Measurements from ENCODE around the gene PTPRD.
A peak's percentile ranks its signal among the peaks of the same experiment; 100 is the strongest.

Gene PTPRD

DNA sequence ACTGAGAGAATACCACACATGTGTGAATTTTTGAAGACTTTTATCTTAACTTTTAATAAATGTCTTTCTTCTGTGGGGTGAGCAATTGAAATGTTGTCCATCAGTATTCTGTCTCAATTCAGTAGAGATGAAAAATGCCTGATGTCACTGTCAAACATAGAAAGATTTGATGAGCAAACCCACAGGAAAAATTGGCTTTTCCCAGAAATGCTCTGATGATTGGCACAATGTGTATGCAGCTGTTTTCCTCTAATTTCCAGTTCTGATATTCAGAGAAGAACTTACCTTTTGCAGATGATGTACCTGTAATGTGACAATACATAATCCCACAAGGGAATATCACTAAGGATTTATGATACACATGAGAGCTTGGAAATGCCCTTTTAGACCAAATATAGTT, 340.0 kb downstream of the PTPRD start:
- no peak overlapping the region for H2AFZ ChIP-seq (ENCODE audit: low read depth)
- H3K4me1 ChIP-seq (ENCODE audit: low read depth, poor library complexity, severe bottlenecking): no peaks in the 10 kb centered on the region
- no peaks in the 10 kb centered on the region for H3K27me3 ChIP-seq (ENCODE audit: insufficient read depth, low read depth)
- H3K4me3 ChIP-seq (IDR thresholded peaks at IDR 0.05; ENCODE audit: insufficient read depth, low read depth, low read length): no peak overlapping the region
- no peak overlapping the region for H3K4me2 ChIP-seq
- TF ChIP-seq, protein P1, sequence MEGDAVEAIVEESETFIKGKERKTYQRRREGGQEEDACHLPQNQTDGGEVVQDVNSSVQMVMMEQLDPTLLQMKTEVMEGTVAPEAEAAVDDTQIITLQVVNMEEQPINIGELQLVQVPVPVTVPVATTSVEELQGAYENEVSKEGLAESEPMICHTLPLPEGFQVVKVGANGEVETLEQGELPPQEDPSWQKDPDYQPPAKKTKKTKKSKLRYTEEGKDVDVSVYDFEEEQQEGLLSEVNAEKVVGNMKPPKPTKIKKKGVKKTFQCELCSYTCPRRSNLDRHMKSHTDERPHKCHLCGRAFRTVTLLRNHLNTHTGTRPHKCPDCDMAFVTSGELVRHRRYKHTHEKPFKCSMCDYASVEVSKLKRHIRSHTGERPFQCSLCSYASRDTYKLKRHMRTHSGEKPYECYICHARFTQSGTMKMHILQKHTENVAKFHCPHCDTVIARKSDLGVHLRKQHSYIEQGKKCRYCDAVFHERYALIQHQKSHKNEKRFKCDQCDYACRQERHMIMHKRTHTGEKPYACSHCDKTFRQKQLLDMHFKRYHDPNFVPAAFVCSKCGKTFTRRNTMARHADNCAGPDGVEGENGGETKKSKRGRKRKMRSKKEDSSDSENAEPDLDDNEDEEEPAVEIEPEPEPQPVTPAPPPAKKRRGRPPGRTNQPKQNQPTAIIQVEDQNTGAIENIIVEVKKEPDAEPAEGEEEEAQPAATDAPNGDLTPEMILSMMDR (conservative IDR thresholded peaks at IDR 0.05; ENCODE audit: low read depth, low read length): no peak
- H3K27ac ChIP-seq: no peak overlapping the region
- no peaks in the 10 kb centered on the region for H3K79me2 ChIP-seq (ENCODE audit: insufficient read depth, low read depth)
- H3K36me3 ChIP-seq (ENCODE audit: insufficient read depth): no peaks in the 10 kb centered on the region
- no peak overlapping the region for H3K9ac ChIP-seq
- H4K20me1 ChIP-seq (ENCODE audit: insufficient read depth): no peaks in the 10 kb centered on the region

DNA sequence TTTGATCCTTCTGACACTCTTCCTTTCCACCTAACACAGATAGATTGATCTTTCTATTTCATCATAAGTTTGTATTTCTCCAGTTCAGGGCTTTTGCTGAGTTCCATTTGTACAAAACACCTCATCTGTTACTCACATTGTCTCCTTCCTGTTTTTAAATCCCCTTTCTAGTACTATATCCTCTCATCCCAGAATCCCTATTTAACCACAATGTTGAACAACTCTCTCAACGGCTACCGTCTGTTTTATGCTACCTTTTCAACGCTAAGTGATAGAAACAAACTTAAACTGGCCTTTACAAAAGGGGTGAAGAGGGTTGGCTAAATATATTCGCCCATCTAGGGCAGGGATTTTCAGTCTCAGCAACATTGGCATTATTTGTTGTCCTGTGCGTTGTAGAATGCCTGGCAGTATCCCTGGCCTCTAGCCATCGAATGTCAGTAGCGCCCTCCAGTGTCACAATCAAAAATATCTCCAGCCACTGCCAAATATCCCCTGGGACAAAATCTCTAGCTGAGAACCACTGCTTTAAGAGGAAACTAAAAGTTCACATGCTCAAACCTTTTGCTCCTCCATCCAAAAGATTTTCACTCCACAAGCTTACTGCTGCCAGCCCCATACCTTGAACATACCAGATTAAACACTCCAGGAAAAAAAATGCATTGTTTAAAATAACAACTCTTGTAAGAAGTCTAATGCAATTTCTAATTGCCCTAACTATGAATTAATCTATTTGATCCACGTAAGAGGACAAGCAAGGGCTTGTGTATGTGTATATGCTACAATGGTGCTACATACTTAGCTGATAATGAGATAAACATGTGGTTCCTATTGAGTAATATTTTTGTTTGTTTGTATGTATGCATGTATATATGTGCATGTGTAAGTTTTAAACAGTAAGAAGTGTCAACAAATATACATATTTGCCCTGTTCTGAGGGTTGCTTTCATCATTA, 344.0 kb downstream of the PTPRD start:
- no peak overlapping the region for H3K9ac ChIP-seq
- no peak overlapping the region for H3K4me2 ChIP-seq
- H3K27me3 ChIP-seq (ENCODE audit: insufficient read depth, low read depth): no peaks in the 10 kb centered on the region
- H3K27ac ChIP-seq: no peak overlapping the region
- H3K4me3 ChIP-seq (IDR thresholded peaks at IDR 0.05; ENCODE audit: insufficient read depth, low read depth, low read length): no peak overlapping the region
- no peaks in the 10 kb centered on the region for H3K4me1 ChIP-seq (ENCODE audit: low read depth, poor library complexity, severe bottlenecking)
- no peak overlapping the region for H2AFZ ChIP-seq (ENCODE audit: low read depth)
- TF ChIP-seq, protein P1 (conservative IDR thresholded peaks at IDR 0.05; ENCODE audit: low read depth, low read length): peak; percentile 24; the same call in 1 of the 2 replicates
- no peaks in the 10 kb centered on the region for H4K20me1 ChIP-seq (ENCODE audit: insufficient read depth)
- H3K79me2 ChIP-seq (ENCODE audit: insufficient read depth, low read depth): no peaks in the 10 kb centered on the region
- no peaks in the 10 kb centered on the region for H3K36me3 ChIP-seq (ENCODE audit: insufficient read depth)

DNA sequence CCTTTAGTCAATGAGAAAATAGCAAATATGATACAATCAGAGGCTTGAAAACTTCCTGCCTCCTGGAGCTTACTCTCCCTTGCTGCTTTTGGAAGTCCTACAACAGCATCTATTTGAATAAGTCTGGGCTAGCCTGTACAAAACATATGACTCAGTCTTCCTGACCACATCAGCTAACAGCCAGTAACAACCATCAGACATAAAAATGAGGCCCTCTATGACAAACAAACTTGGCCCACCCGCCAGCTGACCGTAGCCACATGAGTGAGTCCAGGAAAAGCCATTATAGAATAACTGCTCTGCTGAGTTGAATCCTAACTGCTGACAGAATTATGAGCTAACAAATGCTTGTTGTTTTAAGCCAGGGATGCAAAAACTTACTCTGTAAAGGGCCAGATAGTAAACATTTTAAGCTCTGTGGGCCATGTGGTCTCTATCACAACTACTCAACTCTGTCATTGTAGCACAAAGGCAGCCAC, 347.6 kb downstream of the PTPRD start:
- Histone ChIP-seq H3K4me2 (no peak overlapping the region), H3K4me1 (ENCODE audit: low read depth, poor library complexity, severe bottlenecking) (no peaks in the 10 kb centered on the region), H3K9ac (no peak overlapping the region), H3K4me3 (IDR thresholded peaks at IDR 0.05; ENCODE audit: insufficient read depth, low read depth, low read length) (no peak overlapping the region), H2AFZ (ENCODE audit: low read depth) (no peak overlapping the region), H3K27ac (no peak overlapping the region), H3K36me3 (ENCODE audit: insufficient read depth) (no peaks in the 10 kb centered on the region), H4K20me1 (ENCODE audit: insufficient read depth) (no peaks in the 10 kb centered on the region), H3K27me3 (ENCODE audit: insufficient read depth, low read depth) (no peaks in the 10 kb centered on the region), H3K79me2 (ENCODE audit: insufficient read depth, low read depth) (no peaks in the 10 kb centered on the region)
- TF ChIP-seq, protein P1 (conservative IDR thresholded peaks at IDR 0.05; ENCODE audit: low read depth, low read length): no peak

DNA sequence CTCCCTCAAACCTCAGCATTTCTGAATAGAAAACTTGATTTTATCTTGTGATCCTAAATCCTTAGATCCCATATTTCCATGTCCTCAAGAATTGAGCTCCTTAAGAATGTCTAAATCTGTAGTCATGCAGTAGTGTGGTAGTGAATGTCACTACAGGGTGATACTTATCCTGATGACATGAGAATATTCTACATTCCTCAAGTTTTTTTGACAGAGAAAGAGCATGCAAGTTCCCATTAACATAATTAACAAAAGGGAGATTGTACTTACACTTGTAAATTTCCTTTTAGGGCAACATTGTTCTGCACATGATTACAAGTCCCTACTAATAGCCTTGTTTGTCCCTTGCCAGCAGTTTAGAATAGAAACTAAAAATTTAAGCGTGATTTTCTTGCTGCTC, 352.3 kb downstream of the PTPRD start:
- H2AFZ ChIP-seq (ENCODE audit: low read depth): no peak overlapping the region
- TF ChIP-seq, protein P1 (conservative IDR thresholded peaks at IDR 0.05; ENCODE audit: low read depth, low read length): no peak
- H3K79me2 ChIP-seq (ENCODE audit: insufficient read depth, low read depth): no peaks in the 10 kb centered on the region
- H3K36me3 ChIP-seq (ENCODE audit: insufficient read depth): no peaks in the 10 kb centered on the region
- no peaks in the 10 kb centered on the region for H4K20me1 ChIP-seq (ENCODE audit: insufficient read depth)
- no peak overlapping the region for H3K27ac ChIP-seq
- no peaks in the 10 kb centered on the region for H3K27me3 ChIP-seq (ENCODE audit: insufficient read depth, low read depth)
- H3K4me3 ChIP-seq (IDR thresholded peaks at IDR 0.05; ENCODE audit: insufficient read depth, low read depth, low read length): no peak overlapping the region
- no peak overlapping the region for H3K9ac ChIP-seq
- no peak overlapping the region for H3K4me2 ChIP-seq
- H3K4me1 ChIP-seq (ENCODE audit: low read depth, poor library complexity, severe bottlenecking): no peaks in the 10 kb centered on the region

Measured in KMS-11 (cell line).